Measurements from ENCODE around the gene CFAP77. TPM values are rescaled to one million over a fixed set of nuclear protein-coding genes. Genes with fewer than 3 reads are reported as not detected.

The CFAP77 gene
- total RNA-seq, 2 donors from 2014 or later, result not detected

DNA sequence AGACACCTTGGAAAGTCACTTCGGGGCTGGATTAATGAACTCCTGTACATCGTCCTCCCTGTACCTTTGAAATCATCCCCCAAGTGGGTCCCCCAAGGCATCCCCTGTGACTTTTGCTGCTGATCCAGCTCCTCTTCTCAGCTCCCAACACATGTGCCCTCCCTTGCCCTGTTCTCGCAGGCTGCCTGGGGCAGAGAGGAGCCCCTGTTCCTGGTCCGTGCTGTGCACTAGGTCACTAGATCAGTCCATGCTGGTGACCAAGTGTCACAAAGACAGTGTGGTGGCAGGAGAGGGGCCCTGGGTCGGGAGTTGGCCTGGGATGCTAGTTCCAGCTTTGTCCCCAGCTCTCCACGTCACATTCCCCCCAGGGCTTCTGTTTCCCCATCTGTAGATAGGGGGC is 93.1 kb downstream of the CFAP77 start:
- peaks cover 11% of the 10 kb centered on the region for H3K4me1 Mint-ChIP-seq
- H3K27me3 Mint-ChIP-seq, result no peaks in the 10 kb centered on the region
- no peak overlapping the region for H3K27ac Mint-ChIP-seq
- no peaks in the 10 kb centered on the region for H3K9me3 Mint-ChIP-seq
- H3K4me3 Mint-ChIP-seq, result no peak overlapping the region
- no peaks in the 10 kb centered on the region for H3K36me3 Mint-ChIP-seq (ENCODE audit: low read depth)
- no peak for ATAC-seq (replicated peaks)

DNA sequence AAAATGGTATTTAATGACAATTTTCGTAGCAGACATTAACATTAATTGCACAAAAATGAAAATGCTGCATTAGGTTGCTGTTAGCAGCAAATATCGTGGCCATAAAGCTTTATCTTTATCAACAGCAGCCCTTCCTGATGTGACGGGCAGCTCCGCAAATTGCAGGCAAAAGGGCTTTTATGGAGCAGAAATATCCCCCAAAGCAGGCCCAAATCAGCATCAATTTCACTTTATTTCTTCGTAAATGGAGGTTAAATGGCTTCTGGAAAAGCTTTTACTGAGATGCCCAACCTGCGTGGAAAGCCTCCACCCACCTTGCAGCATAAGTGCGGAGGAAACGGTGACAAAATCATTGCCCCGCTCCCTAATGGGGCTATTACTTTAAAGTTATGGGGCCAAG is 94.5 kb downstream of the CFAP77 start:
- no peak for ATAC-seq (replicated peaks)
- no peak overlapping the region for H3K27ac Mint-ChIP-seq

DNA sequence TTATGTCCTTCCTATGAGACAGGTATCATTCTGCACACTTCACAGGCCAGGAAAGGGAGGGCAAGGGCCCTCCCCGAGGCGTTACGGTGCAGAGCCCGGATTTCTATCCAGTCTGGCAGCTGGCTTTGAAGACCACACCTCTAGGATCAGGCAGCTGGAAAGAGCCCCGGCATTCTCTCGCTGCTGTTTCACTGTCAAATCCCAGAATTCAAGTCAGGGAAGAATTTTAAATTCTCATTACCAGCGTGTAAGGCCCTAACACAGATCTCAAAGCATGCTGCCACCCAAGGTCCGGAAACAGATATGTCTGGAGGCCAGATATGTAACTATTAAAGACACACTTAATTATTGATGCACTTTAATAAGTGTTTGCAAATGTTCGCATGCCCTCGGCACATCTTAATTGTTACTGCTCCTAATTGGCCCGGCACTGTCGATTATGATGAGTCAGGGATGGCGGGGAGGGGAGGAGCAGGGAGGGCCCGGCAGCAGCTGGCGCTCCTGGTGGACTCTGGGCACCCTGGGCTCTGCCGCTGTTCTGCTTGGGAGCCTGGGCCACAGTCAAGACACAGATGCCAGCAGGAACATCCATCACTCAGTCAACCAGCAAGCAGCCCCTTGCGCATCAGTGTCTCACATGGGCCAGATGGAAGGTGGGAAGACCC is 96.1 kb downstream of the CFAP77 start:
- no peak for ATAC-seq (replicated peaks)
- H3K27me3 Mint-ChIP-seq, result no peaks in the 10 kb centered on the region
- no peaks in the 10 kb centered on the region for H3K36me3 Mint-ChIP-seq (ENCODE audit: low read depth)

More for the DNA sequence above, 94.5 kb downstream of the CFAP77 start:
- H3K36me3 Mint-ChIP-seq (ENCODE audit: low read depth), result no peaks in the 10 kb centered on the region
- H3K27me3 Mint-ChIP-seq, result no peaks in the 10 kb centered on the region
- H3K4me3 Mint-ChIP-seq, result no peak overlapping the region
- peaks cover 12% of the 10 kb centered on the region for H3K4me1 Mint-ChIP-seq
- no peaks in the 10 kb centered on the region for H3K9me3 Mint-ChIP-seq

DNA sequence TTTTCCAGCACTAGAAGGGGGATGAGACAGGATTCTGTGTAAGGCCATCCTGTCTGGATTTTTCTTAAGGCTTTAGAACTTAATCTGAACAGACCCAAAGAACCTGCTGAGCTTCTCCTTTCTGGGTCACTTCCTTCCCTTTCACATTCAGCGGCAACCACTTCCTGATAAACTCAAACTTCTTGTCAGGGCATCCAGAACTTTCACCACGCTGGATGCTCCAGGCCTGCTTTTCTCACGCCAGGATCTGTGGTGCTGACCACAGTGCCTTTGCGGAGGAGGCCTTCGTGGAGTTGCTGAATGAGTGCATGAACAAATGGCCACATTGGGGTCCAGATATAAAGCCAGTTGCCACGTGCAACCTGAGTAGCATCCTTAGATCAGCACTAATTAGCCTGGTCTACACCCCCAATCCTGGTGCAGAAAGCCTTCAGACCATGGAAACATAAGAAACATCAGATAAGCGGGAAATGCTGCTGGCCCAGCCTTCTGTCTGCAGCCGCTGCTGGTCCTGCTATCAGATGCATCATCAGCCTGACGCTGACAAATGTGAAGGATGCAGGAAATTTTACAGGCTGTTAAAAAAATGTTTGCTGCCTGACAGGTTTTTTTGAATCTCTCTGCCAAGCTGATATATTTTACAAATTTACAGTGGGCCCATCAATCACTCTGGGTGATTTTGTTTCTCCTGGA is 97.1 kb downstream of the CFAP77 start:
- ATAC-seq (replicated peaks), result no peak
- H3K4me1 Mint-ChIP-seq, result peaks cover 12% of the 10 kb centered on the region
- H3K27ac Mint-ChIP-seq, result no peak overlapping the region
- peak overlapping the region; percentile 17 for H3K4me3 Mint-ChIP-seq
- no peaks in the 10 kb centered on the region for H3K27me3 Mint-ChIP-seq
- no peaks in the 10 kb centered on the region for H3K9me3 Mint-ChIP-seq
- no peaks in the 10 kb centered on the region for H3K36me3 Mint-ChIP-seq (ENCODE audit: low read depth)

More for the DNA sequence above, 96.1 kb downstream of the CFAP77 start:
- Mint-ChIP-seq H3K9me3 (no peaks in the 10 kb centered on the region), H3K27ac (no peak overlapping the region), H3K4me1 (peaks cover 12% of the 10 kb centered on the region), H3K4me3 (peak overlapping the region; percentile 7)

DNA sequence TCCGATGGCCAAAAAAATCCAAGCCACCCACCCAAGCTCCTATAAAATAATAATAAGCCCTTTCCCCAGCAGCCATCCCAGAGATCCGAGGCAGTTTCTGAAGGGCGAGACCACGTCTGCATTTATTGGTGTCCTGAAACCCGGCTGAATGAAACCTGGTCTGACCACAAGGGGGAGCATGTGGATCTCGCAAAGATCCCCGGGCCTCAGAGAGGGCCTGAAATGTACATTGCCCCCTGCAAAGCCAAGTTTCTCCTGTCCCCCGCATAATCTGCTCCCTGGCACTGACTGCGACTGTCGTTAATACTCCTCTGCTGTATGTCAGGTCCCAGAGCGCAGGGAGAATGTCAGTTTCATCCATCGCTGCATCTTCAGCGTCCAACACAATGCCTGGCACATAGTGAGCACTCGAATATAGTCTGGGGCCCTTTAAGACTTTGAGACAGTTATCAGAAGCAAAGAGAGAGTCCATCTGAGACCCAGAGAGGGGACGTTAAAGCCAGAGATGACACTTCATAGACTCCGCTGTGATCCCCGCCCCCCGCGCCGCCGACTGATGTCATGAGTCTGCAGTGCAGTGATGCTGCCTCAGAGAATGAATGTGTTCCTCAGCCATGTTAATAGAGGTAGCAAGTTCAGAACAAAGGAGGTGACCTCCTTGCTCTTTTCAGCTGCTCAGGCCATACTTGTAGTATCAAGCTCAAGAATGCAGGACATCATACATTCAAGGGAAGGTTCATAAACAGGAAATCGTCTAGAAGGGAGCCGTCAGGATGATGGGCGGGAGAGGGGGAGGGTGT is 97.9 kb downstream of the CFAP77 start:
- no peaks in the 10 kb centered on the region for H3K9me3 Mint-ChIP-seq
- no peaks in the 10 kb centered on the region for H3K36me3 Mint-ChIP-seq (ENCODE audit: low read depth)
- peak; percentile 61 for ATAC-seq (replicated peaks)
- peak overlapping the region; percentile 34 for H3K27ac Mint-ChIP-seq
- H3K4me1 Mint-ChIP-seq, result peaks cover 12% of the 10 kb centered on the region
- H3K27me3 Mint-ChIP-seq, result no peaks in the 10 kb centered on the region
- peak overlapping the region; percentile 17 for H3K4me3 Mint-ChIP-seq

DNA sequence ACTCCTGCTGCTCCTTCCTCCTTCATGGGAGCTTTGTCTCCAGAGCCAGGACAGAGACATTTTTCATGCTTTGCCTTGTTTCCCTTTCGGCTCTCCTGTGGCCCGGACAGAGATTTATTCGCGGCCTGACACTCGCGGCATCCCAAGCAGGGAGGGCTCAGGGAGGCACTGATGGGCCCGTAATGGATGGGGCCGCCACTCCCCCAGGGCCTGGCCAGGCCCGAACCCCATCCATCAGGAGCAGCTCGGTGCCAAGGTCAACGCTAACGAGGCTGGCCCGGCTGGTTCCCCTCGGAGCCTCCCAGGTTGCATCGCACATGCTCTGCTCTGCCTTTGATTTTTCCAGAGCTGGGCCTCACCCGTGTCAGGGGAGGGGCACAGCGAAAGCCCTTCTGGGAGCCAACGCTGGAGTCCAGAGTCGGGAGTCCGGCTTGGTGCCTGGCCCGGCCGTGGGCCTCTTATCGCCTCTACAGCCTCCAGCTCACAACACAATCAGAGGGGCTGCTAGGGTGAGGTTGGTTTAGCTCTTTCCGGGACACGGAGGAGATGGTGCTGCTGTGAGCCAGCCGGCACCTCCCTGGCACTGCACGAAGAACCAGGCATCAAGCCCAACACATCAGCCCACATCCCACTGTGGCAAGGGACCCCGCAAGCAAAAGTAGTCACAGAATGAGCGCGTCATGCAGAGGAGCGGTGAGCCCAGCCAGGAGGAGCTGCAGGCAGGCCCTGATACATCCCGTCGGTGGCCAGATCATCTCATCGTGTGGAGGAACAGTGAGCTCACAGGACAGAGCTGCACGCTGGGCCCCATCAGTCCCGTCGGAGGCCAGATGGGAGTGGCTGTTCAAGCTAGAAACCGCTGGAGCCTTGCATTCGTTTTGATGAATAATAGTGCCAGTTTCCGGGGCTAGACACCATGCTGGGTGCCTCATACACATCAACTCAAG is 100.2 kb downstream of the CFAP77 start:
- H3K4me3 Mint-ChIP-seq, result no peak overlapping the region
- ATAC-seq (replicated peaks), result no peak
- peaks cover 12% of the 10 kb centered on the region for H3K4me1 Mint-ChIP-seq

DNA sequence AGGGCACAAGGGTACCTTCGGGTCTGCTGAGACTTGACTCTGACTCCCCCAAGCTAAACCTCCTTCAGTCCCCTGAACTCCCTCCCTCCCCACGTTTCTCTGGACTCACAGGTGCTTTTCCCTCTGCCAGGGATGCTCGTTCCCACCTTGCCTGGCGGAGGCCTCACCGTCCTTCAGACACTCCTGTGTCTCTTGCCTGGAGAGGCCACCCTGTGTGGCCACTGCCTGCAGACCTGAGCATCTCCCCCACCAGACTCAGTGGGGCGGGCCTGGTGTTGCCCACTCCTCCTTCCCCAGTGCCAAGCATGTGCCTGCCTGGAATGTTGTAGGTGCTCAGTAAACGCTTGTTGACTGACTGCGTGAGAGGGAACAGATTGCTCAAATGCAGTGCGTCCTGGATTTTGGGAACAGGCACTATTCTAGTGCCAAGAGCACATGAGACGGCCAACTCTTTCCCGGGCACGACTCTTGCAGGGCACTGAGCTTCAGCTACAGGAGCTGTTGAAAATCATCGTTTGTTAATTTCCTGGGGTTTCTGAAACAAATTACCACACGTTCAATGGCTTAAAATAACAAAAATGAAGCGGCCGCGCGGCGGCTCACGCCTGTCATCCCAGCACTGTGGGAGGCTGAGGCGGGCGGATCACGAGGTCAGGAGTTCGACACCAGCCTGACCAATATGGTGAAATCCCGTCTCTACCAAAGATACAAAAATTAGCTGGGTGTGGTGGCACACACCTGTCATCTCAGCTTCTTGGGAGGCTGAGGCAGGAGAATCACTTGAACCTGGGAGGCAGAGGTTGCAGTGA is 101.4 kb downstream of the CFAP77 start:
- no peak for ATAC-seq (replicated peaks)
- Mint-ChIP-seq H3K4me3 (no peak overlapping the region), H3K36me3 (ENCODE audit: low read depth) (no peaks in the 10 kb centered on the region), H3K4me1 (peaks cover 12% of the 10 kb centered on the region), H3K27ac (no peak overlapping the region), H3K27me3 (peaks cover 10% of the 10 kb centered on the region), H3K9me3 (no peaks in the 10 kb centered on the region)

More for the DNA sequence above, 100.2 kb downstream of the CFAP77 start:
- H3K27me3 Mint-ChIP-seq, result peaks cover 3% of the 10 kb centered on the region
- no peaks in the 10 kb centered on the region for H3K9me3 Mint-ChIP-seq
- no peaks in the 10 kb centered on the region for H3K36me3 Mint-ChIP-seq (ENCODE audit: low read depth)
- H3K27ac Mint-ChIP-seq, result peak overlapping the region; percentile 30

DNA sequence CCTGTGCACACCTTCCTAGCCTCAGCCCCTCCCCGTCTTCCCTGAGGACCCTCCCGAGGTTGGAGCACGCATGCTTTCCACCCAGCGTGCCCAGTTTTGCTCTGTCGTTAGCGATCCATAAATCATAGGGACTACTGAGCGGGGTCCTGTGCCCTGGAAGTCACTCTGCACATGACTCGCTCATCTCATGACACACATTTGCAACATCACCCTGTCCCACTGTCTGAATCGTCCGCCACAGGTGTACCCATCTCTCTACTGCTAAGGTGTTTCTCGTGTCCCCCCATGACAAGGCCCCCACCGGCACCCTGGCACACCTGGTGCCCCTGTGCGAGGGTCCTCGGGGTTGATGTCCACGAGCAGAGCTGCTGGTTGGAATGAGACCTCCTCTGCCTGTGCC is 103.4 kb downstream of the CFAP77 start:
- Mint-ChIP-seq H3K27me3 (peaks cover 10% of the 10 kb centered on the region), H3K36me3 (ENCODE audit: low read depth) (no peaks in the 10 kb centered on the region), H3K9me3 (no peaks in the 10 kb centered on the region), H3K4me3 (no peak overlapping the region), H3K4me1 (no peaks in the 10 kb centered on the region), H3K27ac (no peak overlapping the region)
- no peak for ATAC-seq (replicated peaks)

DNA sequence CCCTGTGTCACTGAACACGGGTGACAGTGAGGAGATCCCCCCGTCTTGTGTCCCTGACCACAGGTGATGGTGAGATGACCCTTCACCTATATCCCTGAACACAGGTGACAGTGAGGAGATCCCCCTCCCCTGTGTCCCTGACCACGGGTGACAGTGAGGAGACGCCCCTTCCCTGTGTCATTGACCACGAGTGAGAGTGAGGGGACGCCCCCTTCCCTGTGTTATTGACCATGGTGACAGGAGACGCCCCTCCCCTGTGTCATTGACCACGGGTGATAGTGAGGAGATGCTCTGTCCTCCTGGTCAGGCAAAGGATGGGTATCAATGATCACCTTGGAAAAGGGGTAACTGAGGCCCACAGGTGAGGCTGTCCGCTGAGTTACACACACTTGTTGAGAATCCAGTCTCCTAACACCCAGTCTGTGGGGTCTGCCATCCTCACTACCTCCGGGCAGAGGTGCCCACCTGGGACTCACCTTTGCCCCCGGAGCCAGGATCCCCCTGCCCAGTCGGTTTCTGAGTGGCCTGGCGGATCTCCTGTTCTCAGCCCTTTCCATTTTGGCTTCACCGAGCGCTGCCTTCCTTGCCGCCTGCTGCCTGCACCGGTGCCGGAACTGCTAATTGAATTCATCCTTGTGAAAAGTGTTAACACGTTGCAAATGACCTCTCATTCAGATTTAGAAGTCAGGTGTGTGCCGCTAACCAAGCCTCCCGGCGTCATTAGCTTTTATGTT is 104.2 kb downstream of the CFAP77 start:
- Mint-ChIP-seq H3K36me3 (ENCODE audit: low read depth) (no peaks in the 10 kb centered on the region), H3K27me3 (peaks cover 14% of the 10 kb centered on the region), H3K27ac (no peak overlapping the region), H3K9me3 (no peaks in the 10 kb centered on the region), H3K4me1 (no peaks in the 10 kb centered on the region), H3K4me3 (no peak overlapping the region)
- ATAC-seq (replicated peaks), result no peak

DNA sequence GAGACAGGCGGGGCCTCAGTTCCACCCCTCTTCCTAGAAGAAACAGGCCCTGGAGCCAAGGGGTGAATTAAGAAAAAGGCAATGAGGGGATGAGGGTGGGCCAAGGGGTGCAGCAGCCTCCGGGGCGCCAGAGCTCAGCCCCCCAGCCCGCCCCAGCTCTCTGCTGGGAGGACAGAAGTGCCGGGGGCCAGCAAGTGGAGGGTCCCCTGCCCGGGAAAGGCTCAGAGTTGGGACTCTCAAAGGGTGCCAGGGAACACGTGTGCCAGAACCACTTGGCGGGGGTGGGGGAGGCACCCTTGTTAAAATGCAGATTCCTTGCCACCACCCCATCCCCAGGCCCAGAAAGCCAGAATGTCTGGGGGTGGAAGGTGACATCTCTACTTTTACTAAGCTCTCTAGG is 104.8 kb downstream of the CFAP77 start:
- no peak for ATAC-seq (replicated peaks)
- Mint-ChIP-seq H3K4me3 (no peak overlapping the region), H3K4me1 (no peaks in the 10 kb centered on the region), H3K27me3 (peaks cover 14% of the 10 kb centered on the region), H3K27ac (no peak overlapping the region), H3K9me3 (no peaks in the 10 kb centered on the region), H3K36me3 (ENCODE audit: low read depth) (no peaks in the 10 kb centered on the region)

DNA sequence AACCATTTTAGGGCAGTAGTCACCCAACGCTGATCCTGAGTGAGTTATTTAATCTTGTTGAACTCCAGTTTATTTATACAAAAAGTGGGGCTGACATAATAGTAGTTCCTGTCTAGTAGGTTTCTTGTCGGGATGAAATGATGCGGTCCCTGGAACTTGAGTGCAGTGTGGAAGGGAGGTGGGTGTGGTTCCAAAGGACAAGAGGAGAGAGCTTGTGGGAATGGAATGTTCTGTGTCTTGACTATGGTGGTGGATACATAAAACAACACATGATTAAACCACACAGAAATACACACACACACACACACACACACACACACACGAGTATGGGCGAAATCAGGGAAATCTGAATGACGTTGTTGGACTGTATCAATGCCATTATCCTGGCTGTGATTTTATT is 106.3 kb downstream of the CFAP77 start:
- H3K27me3 Mint-ChIP-seq, result peaks cover 21% of the 10 kb centered on the region
- H3K9me3 Mint-ChIP-seq, result no peaks in the 10 kb centered on the region
- ATAC-seq (replicated peaks), result no peak
- no peak overlapping the region for H3K4me3 Mint-ChIP-seq
- H3K4me1 Mint-ChIP-seq, result no peaks in the 10 kb centered on the region
- H3K27ac Mint-ChIP-seq, result no peak overlapping the region
- no peaks in the 10 kb centered on the region for H3K36me3 Mint-ChIP-seq (ENCODE audit: low read depth)

DNA sequence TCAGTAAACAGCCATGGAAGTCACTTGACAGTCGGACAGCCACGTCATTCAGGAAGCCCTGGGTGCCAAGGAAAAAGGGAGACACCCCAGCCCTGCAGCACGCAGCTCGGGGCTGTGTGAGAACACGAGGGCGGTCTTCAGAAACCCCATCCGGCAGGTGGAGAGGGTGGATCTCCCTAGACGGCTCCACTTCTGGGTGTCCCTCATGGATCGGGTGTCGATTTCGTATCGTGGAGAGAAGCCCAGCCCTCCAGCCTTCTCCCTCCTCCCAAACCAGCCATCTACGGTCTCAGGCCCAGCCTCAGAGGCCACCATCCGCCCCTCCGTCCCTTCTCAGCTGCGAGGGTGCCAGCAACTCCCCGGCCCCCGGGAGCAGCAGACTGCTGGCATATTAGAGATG is 106.9 kb downstream of the CFAP77 start:
- ATAC-seq (replicated peaks), result no peak
- no peak overlapping the region for H3K4me3 Mint-ChIP-seq
- no peaks in the 10 kb centered on the region for H3K4me1 Mint-ChIP-seq
- peaks cover 21% of the 10 kb centered on the region for H3K27me3 Mint-ChIP-seq
- H3K9me3 Mint-ChIP-seq, result no peaks in the 10 kb centered on the region
- H3K27ac Mint-ChIP-seq, result no peak overlapping the region
- no peaks in the 10 kb centered on the region for H3K36me3 Mint-ChIP-seq (ENCODE audit: low read depth)

Data from activated T-helper 17 cell treated with anti-CD3 and anti-CD28 coated beads, Interleukin-2, amount 50 U/mL, for 72 hours (primary cell).